ENCODE measurements around the gene H6PD.

DNA sequence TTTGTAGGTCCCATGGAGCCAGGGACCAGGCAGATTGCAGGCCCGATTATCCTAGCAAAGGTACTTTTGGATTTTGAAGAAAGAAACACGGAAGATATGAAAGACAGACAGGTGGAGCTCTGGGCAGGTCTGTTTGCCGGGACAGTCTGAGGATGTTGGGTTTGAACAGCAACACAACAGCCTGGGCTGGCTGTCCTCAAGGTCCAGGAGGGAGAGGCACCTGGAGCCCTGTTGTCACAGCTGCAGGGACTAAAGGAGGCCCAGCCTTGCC is 14.6 kb downstream of the H6PD start:
- TF ChIP-seq POLR2A (conservative IDR thresholded peaks at IDR 0.05) (no peak), JUNB (CRISPR knock-in tag; conservative IDR thresholded peaks at IDR 0.05) (no peak), NFE2L1 (tag; IDR thresholded peaks at IDR 0.05; ENCODE audit: borderline replicate concordance, low read depth) (no peak), EZH2 (IDR thresholded peaks at IDR 0.05; ENCODE audit: borderline replicate concordance, low read depth, low read length) (no peak), PKNOX1 (IDR thresholded peaks at IDR 0.05) (no peak), EHMT2 (IDR thresholded peaks at IDR 0.05) (no peak), ZNF12 (CRISPR knock-in tag; IDR thresholded peaks at IDR 0.05) (no peak), HDGF (IDR thresholded peaks at IDR 0.05) (no peak)
- TF ChIP-seq, protein P1, sequence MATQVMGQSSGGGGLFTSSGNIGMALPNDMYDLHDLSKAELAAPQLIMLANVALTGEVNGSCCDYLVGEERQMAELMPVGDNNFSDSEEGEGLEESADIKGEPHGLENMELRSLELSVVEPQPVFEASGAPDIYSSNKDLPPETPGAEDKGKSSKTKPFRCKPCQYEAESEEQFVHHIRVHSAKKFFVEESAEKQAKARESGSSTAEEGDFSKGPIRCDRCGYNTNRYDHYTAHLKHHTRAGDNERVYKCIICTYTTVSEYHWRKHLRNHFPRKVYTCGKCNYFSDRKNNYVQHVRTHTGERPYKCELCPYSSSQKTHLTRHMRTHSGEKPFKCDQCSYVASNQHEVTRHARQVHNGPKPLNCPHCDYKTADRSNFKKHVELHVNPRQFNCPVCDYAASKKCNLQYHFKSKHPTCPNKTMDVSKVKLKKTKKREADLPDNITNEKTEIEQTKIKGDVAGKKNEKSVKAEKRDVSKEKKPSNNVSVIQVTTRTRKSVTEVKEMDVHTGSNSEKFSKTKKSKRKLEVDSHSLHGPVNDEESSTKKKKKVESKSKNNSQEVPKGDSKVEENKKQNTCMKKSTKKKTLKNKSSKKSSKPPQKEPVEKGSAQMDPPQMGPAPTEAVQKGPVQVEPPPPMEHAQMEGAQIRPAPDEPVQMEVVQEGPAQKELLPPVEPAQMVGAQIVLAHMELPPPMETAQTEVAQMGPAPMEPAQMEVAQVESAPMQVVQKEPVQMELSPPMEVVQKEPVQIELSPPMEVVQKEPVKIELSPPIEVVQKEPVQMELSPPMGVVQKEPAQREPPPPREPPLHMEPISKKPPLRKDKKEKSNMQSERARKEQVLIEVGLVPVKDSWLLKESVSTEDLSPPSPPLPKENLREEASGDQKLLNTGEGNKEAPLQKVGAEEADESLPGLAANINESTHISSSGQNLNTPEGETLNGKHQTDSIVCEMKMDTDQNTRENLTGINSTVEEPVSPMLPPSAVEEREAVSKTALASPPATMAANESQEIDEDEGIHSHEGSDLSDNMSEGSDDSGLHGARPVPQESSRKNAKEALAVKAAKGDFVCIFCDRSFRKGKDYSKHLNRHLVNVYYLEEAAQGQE (IDR thresholded peaks at IDR 0.05; ENCODE audit: borderline replicate concordance) = no peak
- TF ChIP-seq, protein P1 (CRISPR knock-in tag; IDR thresholded peaks at IDR 0.05; ENCODE audit: low read depth) = no peak
